Renal cortex interstitium (tissue), 11 donors: ENCODE results near the gene TNFAIP3. TPM values are rescaled to one million over a fixed set of nuclear protein-coding genes. Genes with fewer than 3 reads are reported as not detected.
"Not testable (repeated sequence)": the region's sequence is repeated elsewhere in the genome, so short reads cannot be mapped to it uniquely, and the experiment has no call there.

Source experiments
- DNase-seq, 11 donors: peaks; one replicate each; pipeline ENCODE4 v3.0.0-alpha.2; 2013; ENCODE audit warnings: low read depth in 9 of 11, low spot score in 4 of 11; ENCODE audit errors: extremely low read depth in 1 of 11
- polyA plus RNA-seq, 3 donors: library from polyadenylated mRNA; unstranded; fragments of 120-200 nt; gene quantifications; one replicate each; pipeline ENCODE4 v1.2.1, GENCODE V29; 2013; ENCODE audit not compliant: insufficient read length in 3 of 3

TNFAIP3 gene
- polyA plus RNA-seq, 3 donors: 7.7 to 11.3 (median 7.9) TPM

- not testable (repeated sequence) for DNase-seq
Measured at GRCh38 chr6:137886226-137886625, 19.2 kb downstream of the TNFAIP3 start.

GRCh38 chr6:137890983-137891537 is 24.0 kb downstream of the TNFAIP3 start:
- DNase-seq: no peak

- DNase-seq: no peak
Measured at GRCh38 chr6:137892271-137892708, 25.2 kb downstream of the TNFAIP3 start.

- no peak for DNase-seq
Measured at GRCh38 chr6:137893181-137893580, 26.1 kb downstream of the TNFAIP3 start.

GRCh38 chr6:137893726-137894125 is 26.7 kb downstream of the TNFAIP3 start:
- no peak for DNase-seq

- DNase-seq: not testable (repeated sequence)
Measured at GRCh38 chr6:137894378-137894777, 27.3 kb downstream of the TNFAIP3 start.

- no peak for DNase-seq
Measured at GRCh38 chr6:137894779-137895385, 27.8 kb downstream of the TNFAIP3 start.

GRCh38 chr6:137896647-137897046 is 29.6 kb downstream of the TNFAIP3 start:
- DNase-seq: no peak

- DNase-seq: no peak
Measured at GRCh38 chr6:137900815-137901214, 33.8 kb downstream of the TNFAIP3 start.

GRCh38 chr6:137901454-137901853 is 34.4 kb downstream of the TNFAIP3 start:
- no peak for DNase-seq

GRCh38 chr6:137902699-137903098 is 35.6 kb downstream of the TNFAIP3 start:
- no peak for DNase-seq

- DNase-seq: no peak
Measured at GRCh38 chr6:137903274-137903932, 36.3 kb downstream of the TNFAIP3 start.

GRCh38 chr6:137903933-137904821 is 37.1 kb downstream of the TNFAIP3 start:
- no peak for DNase-seq

- DNase-seq: peak in 2 of 11 donors; percentile 8 to 13
Measured at GRCh38 chr6:137904822-137905617, 38.0 kb downstream of the TNFAIP3 start.

- DNase-seq: no peak
Measured at GRCh38 chr6:137906020-137906472, 39.0 kb downstream of the TNFAIP3 start.

GRCh38 chr6:137907170-137907569 is 40.1 kb downstream of the TNFAIP3 start:
- no peak for DNase-seq

GRCh38 chr6:137909533-137909932 is 42.5 kb downstream of the TNFAIP3 start:
- DNase-seq: no peak

- no peak for DNase-seq
Measured at GRCh38 chr6:137910424-137910834, 43.4 kb downstream of the TNFAIP3 start.
